ENCODE data around the gene DCLK3.

Gene DCLK3

DNA sequence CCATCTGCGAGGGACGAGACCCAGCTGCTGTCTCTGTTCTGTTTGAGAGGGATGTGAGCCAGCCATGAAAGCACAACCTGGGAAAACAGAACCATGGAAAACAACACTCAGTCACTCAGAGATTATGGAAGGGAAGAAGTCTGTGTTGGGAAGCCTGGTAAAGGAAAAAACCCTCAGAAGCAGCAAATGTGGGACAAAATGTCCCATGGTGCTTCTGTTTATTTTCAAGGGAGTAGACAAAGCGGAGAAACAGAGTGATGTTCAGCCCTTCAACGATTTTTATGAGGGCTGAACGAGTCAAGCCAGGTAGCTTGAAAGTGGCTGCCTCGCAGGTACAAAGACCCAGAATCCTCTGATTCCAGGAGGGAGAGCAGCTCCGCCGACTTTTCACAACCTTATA lies 59.3 kb downstream of the DCLK3 start:
- DNase-seq = no peak

DNA sequence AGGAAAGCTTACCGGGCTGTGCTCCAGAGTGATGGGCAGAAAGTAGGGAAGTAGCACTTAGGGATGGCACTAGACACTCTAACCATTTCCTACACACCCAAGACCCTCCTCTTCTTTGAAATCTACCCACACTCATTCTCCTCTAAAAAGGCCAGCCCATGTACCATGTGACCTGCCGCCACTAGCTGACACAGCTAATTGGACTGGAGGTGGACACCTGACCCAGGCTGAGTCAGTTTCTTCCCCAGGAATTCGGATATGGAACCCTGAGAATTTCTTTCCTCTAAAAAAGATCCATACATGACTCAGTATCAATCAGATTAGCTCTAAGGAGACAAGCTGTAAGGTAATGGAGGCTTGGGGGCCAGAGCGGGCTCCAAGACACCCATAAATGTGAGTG lies 60.1 kb downstream of the DCLK3 start:
- DNase-seq = no peak

DNA sequence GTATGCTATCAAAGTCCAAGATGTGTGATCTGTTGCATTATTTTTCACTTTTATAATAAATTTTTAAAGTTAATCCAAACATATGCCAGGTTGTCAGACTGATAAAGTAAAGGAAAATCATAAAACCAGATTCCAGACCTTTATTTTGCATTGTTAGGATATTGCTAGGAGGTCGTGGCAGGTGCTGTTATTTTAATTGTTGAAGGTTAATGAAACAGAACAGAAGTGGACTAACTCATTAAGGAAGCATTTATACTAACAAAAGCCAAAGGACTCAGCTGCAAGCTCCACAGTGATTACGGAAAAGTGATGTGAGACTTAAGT lies 63.1 kb downstream of the DCLK3 start:
- no peak for DNase-seq

DNA sequence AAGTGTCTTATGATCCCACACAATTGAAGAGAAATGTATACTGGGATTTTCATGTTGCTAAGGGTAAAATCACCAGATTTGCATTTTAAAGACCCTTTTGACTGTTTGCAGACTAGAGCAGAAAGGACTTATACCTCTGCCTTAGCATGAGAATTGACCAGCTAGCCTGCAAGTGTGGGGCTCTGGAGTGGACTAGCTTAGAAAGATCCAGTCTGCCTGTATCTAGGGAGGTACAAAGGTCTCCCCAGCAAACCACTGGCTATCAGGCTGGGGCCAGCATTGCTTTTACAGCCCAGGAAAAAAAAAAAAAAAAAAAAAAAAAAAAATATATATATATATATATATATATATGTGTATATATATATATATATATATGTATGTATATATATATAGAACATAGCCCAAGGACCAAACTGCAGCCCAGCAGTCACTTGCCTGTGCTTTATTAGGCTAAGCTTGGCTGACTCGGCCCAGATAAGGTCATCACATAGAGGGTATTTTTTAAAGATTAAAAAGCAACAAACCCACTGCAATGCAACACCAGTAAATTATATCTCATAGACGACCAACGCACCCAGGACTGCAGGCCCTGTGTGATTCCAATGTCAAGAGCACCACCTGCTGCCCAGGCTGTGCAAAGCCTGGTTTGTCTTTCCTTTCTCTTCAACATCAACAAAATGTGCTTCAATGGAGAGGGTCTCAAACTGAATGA lies 63.7 kb downstream of the DCLK3 start:
- peak; percentile 8 for DNase-seq

DNA sequence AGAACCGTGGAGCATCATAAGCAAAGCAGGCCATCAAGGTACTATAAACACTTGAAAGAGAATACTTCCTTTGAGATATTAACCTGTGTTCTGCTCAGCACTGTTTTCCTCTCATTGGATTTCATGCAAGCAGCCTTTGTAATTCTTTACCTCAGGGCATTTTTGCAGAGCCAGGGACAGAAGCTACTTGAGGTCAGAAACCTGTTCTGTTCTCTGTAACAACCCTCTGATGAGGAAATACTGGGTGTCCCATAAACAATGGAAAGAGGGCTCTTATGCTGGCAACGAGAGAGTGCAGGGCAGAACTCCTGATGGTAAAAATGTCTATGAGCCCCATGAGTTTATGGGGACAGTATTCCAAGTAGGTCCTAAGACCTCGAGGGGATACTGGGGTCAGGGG lies 66.0 kb downstream of the DCLK3 start:
- no peak for DNase-seq

DNA sequence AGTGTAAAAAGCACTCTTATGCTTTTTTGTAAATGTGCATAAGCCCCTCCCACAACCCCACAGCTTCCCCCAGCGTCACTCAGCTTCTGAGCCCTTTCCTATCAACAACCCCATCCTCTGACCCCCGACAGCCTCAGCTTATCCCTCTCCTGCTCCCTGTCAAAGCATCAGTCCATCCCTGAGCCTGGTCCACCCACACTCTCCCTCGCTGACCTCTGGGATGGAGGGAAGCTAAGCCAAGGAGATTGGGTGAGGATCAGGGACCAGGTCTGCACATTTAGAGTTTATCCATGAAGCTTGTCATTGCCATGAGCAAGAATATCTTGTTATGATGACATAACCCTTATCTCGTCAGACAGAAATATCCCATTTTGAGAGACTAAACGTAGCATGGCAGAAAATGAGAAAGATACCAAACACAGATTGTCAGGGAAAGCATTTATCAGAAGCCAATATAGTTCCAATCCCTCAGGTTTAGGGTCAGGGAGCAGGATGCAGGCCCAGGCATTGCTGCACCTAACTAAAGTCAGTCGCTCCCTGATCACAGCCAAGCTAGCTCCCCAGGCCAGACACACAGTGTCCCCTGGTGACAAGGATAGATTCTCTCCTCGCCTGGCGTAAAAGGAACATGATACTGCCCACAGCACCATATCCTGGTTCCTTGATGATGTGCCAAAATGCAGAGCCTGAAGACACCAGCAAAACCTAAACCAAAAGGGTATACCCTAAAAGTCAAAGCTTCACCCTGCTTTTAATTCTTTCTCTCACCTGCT lies 66.9 kb downstream of the DCLK3 start:
- no peak for DNase-seq

DNA sequence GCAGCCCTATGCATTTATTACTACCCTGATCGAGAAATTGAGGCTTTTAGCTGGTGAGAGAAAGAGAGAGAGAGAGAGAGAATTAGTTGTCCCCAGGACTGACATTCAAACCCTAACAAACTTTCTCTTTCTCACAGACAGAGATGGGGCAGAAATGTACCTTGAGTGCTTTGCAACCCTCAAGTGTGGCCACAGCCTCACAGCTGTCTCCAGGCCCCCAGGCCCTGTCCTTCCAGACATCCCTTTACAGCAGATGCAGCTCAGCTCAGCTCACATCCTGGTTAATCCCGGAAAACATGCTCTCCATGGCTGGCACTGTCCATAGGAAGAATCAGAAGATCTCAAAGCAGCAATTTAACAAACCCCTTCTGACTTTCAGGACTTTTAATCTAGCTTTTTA lies 67.6 kb downstream of the DCLK3 start:
- DNase-seq = no peak

DNA sequence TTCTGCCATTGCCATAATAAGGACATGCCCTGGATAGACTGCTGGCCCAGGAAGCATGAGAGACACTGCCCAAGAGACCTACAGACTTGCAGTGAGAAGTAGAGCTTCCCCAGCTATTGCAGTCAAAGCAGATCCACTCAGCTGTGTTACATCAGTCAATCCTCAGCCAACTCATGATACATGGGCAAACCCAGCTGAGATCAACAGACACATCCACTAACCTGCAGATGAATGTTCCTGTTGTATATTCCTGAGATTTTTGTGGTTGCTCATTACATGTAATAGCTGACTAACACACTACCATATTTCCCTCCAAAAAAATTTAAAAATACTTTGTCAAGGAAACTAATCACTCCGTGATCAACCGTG lies 68.6 kb downstream of the DCLK3 start:
- no peak for DNase-seq

DNA sequence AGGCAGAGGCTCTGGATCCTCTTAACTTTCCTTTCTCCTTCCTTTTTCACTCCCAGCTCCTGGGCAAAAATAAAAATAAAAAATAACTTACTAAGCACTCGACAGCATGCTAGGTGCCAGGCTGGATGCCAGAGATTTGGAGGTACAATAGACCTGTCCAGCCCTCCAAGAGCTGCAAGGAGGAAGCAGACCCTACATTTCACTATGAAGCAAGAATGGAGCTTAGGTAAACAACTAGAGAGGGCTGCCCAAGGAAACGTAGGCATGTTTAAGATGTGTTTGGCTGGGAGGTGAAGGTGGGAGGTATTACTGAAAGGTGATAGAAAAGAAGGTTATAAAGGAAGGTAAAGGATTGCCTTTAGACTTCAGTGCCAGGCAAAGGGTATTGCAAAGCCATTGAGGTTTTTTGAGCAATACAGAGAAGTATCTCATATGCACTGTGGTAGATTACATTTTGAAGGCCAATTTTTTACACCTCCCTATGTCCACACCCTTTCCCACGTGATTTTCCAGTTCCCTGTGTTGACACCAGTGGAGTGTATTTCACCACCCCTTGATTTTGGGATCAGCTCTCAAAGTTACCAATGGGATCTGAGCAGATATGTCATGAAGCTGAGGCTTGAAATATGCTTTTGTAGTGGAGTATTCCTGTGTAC lies 69.1 kb downstream of the DCLK3 start:
- no peak for DNase-seq

DNA sequence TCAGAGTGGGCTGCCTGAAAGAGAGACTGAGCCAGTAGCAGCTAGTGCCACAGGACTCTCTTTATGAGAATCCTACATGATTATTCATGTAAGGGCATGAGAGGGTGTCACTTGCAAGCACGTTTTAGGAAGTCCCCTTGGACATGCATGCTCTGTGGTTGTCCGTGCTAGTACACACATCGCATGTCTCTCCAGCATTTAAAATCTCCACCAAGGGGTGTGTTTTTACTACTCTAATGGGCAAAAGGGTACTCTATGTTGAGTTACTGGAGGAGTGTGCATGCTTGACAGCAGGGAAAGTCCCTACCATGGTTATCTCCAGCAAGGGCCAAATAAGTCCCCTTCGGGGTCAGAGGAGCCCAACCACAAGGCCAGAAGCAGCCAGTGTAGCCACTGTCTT lies 70.7 kb downstream of the DCLK3 start:
- DNase-seq = no peak

DNA sequence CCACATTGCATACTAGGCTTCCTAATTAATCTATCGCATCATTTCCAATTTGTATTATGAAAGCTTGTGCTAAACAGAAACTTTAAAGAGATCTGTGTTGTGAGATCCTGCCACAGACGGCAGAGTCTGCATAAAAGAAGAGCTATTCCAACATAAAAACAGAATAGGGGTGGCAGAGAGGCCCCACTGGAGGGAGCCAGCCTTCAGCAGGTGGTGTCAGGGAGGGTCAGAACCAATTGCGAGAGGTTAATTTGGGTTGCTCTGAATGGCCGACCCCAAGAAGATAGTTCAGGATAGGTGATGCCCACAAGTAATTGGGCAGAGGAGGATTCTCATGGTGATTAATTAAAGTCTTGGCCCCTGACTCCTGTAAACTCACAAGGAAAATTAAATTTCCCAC lies 74.8 kb downstream of the DCLK3 start:
- DNase-seq = no peak

DNA sequence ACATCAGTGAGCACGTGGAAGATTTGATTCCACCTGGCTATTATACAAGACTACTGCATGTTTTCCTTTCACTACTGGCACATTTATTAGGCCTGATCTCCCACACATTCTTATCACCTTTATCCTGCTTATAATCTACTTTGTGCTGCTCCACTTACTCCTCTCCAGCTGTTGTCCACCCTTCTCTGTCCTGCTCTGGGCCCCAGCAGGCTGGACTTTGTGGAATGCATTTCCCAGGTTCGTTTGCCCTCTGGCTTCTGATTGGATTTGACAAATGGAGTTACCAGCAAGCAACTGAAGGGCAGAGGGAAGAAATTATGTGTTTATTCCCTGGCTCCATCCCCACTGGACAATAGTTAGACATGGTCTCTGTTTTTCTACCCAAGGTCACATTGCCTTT lies 75.5 kb downstream of the DCLK3 start:
- no peak for DNase-seq

DNA sequence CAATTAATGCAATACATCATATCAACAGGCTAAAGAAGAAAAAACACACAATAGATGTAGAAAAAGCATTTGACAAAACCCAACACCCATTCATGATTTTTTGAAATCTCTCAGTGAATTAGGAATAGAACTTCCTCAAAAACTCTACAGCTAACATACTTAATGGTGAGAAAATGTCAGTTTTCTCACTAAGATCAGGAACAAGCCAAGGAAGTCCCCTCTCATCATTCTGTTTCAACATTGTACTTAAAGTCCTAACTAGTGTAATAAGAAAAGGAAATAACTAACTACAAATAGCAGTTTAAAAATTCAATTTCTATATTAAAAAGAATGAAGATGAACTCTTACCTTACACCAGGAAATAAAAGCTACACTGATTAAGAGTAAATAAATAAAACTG lies 77.8 kb downstream of the DCLK3 start:
- DNase-seq = no peak

DNA sequence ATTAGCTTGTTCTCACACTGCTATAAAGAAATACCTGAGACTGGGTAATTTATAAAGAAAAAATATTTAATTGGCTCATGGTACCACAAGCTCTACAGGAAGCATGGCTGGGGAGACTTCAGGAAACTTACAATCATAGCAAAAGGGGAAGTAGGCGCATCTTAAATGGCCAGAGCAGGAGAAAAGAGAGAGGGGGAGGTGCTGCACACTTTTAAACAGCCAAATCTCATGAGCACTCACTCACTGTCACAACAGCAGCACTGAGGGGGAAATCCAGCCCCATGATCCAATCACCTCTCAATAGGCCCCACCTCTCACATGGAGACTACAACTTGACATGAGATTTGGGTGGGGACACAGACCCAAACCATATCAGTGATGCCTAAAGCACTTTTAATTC lies 82.5 kb downstream of the DCLK3 start:
- DNase-seq = no peak

DNA sequence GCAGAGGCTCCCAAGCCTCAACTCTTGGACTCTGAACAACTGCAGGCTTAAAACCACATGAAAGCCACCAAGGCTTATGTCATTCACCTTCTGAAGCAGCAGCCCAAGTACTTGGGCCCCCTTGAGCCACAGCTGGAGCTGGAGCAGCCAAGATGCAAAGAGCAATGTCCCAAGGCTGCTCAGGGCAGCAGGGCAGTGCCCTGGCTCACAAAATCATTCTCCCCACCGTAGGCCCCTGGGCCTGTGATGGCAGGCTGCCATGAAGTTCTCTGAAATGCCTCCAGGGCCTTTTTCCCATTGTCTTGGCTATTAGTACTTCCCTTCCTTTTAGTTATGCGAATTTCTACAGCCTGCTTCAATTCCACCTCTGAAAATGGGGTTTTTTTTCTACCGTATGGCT lies 83.4 kb downstream of the DCLK3 start:
- no peak for DNase-seq

DNA sequence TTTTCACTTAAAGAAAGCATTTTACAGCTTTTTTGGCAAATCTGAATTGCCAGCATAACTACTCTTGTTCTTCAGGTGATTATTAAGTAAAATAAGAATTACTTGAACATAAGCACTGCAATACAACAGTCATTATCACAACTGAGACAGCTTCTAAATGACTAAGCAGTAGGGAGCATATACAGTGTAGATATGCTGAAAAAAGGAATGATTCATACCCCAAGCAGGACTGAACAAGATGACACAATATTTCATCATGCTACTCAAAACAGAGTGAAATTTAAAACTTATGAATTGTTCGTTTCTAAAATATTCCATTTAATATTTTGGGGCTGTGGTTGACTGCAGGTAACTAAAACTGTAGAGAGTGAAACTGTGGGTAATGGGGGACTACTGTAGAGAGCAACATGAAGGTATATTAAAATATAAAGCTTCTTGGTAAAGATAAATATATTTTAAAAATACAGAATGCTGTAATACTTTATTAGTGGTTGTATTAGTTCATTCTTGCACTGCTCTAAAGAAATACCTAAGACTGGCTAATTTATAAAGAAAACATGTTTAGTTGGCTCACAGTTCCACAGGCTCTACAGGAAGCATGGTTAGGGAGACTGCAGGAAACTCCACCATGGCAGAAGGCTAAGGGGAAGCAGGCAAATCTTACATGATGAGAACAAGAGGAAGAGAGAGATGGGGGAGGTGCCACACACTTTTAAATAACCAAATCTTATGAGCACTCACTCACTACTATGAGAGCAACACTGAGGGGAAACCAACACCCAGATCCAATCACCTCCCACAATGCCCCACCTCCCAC lies 84.8 kb downstream of the DCLK3 start:
- DNase-seq = no peak

DNA sequence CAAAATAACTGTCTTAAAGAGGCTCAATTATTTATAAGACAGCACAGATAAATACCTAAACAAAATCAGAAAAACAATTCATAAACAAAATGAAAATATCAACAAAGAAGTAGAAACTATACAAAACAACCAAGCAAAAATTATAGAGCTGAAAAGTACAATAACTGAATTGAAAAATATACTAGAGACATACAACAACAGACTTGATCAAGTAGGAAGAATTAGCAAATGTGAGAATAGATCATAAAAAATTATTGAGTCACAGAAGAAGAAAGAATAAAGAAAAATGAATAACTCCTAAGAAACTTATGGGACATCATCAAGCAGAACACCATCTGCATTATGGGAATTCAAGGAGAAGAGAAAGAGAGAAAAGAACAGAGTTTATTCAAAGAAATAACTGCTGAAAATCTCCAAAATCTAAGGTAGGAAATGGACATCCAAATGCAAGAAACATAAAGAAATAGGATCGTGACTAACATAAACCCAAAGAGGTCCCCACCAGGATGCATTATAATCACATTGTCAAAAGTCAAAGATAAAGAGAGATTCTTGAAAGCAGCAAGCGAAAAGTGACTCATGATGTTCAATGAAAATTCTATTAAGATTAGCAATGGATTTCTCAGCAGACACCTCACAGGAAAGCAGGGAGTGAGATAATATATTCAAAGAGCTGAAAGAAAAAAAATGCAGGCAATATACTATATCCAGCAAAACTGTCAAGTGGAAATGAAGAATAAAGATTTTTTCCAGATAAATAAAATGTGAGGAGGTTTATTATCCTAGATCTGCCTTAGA lies 85.9 kb downstream of the DCLK3 start:
- DNase-seq = no peak

DNA sequence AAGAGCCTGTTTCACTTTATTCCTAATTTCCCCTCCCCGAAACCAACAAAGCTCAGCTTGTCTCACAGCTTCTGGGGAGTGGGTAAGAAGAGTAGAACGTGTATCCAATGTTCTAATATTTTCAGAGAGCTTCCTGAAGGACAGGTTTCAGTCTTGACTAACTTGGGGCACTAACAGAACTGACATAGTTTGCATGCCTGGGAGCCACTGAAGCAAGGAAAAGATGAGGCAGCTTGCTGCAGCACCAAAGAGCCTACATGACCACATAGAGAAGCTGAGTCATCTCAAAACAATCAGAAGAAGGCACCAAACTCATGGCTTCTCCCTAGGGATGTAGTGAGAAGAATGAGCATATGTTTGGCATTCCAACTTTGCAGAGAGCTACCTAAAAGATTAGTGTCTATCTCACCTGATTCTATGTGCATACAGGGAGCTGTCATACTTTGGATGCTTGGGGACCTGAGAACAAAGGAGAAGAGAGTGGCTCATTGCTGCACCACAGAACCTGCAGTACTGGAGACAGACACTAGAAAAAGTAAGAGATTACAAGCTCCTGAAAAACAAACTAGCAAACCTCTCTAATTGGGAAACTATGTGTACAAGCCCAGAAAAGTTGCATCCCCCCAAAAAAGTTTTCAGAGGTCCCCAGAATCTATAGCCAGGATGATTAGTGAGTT lies 86.9 kb downstream of the DCLK3 start:
- DNase-seq = no peak

DNA sequence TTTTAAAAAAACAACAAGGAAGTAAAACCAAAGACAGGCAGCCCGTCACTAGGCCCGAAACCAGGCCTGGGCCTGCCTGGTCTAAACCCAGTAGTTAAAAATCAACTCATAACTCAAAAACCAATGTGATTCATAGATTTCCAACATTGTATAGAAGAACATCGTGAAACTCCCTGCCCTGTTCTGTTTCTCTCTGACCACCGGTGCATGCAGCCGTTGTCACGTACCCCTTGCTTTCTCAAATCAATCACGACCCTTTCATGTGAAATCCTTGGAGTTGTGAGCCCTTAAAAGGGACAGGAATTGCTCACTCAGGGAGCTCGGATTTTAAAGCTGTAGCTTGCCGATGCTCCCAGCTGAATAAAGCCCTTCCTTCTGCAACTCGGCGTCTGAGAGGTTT lies 89.5 kb downstream of the DCLK3 start:
- DNase-seq = no peak

DNA sequence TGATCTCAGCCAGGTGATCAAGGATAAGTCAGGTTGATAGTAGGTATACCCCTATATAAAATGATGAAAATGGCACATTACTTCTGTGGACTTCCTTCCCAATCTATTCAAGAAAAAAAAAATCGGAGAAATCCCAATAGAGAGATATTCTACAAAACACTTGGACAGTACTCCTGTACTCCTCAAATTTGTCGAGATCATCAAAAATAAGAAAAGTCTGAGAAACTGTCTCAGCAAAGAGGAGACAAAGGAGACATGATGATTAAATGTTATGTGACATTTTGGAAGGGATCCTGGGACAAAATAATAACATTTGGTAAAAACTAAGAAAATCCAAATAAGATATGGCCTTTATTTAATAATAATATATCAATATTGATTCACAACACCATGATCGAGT lies 94.6 kb downstream of the DCLK3 start:
- DNase-seq = no peak

DNA sequence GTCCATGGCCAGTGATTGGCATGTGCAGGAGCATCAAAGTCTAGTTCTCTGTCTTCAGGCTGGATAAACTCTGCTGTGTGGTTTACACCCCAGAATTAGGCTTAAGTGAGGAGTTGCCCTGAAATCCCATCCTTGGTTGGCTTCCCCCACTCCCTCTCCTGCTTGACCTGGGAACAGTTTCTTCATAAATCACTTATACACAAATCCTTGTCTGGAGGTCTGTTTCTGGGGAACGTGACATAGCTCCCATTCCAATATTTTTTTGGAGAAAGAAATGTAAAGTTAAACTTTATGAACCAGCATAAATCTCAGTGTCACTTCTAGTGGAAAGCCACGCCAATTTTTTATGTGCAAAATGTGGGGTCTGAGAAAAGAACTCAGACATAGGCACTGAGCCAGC lies 98.2 kb downstream of the DCLK3 start:
- no peak for DNase-seq

DNA sequence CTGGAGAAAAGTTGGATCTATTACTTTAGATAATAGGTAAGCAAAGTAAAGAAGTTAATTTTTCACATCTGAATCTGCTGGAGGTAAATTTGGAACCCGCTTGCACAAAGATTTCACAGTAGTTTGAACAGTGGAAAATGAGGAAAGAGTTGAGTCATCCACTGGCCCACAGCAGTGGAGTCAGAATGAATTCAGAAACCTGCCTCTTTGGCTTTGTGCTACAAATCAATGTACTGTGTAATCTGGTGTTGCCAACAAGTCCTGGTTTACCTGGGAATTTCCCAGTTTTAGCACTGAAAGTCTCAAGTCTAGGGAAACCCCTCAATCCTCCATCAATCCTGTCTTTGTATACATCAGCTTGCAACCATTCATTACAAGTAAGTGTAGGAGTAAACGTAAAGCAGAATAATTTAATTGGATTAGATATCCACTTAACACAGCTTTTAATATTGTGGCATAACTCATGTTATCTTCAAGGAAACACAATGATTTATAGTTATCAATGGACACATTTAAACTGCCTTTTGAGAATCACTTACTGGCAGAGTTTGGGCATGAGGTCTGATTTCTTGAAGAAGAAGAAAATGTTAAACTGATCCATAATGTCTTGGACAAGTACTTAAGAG lies 100.6 kb downstream of the DCLK3 start:
- no peak for DNase-seq
